HL-60 (cell line): ENCODE results near the gene IPO11.

Experiments
- DNase-seq, 2 experiments: peaks; one replicate each; pipeline ENCODE4 v3.0.0-alpha.2; 2010 to 2020; ENCODE audit warnings: low read depth in 1 of 2, low spot score in 1 of 2
- H3K27ac ChIP-seq: fragments of 250-450 bp; sonication (Bioruptor Pico); replicated peaks from 2 replicates; pipeline ENCODE4 v1.5.1; 2020; ENCODE audit warnings: mild to moderate bottlenecking, moderate library complexity
- H3K27me3 ChIP-seq: fragments of 250-450 bp; sonication (Bioruptor Pico); 2 replicates; pipeline ENCODE4 v1.5.1; 2021; ENCODE audit warnings: mild to moderate bottlenecking, moderate library complexity; ENCODE audit not compliant: insufficient read depth, poor library complexity, severe bottlenecking
- H3K4me3 ChIP-seq: replicated peaks from 2 replicates; pipeline ENCODE4 v1.5.1; 2011; ENCODE audit warnings: mild to moderate bottlenecking, control low read depth, low read length; ENCODE audit not compliant: insufficient read depth
- CTCF ChIP-seq: IDR thresholded peaks from one replicate; pipeline ENCODE4 v1.5.1; 2011; ENCODE audit warnings: low read length, control low read depth, inconsistent platforms; ENCODE audit not compliant: insufficient read depth
- GABPA ChIP-seq: IDR thresholded peaks from 2 replicates; pipeline ENCODE4 v1.6.1; 2012; ENCODE audit warnings: low read depth
- POLR2AphosphoS5 ChIP-seq: IDR thresholded peaks from 2 replicates; pipeline ENCODE4 v1.6.1; 2012; ENCODE audit warnings: low read depth
- REST ChIP-seq: IDR thresholded peaks from 2 replicates; pipeline ENCODE4 v1.6.1; 2012; ENCODE audit warnings: low read depth; ENCODE audit not compliant: insufficient replicate concordance
- SPI1 ChIP-seq: IDR thresholded peaks from 2 replicates; pipeline ENCODE4 v1.6.1; 2012; ENCODE audit warnings: low read depth, mild to moderate bottlenecking, borderline replicate concordance

The IPO11 gene

GRCh38 chr5:62588668-62589067 is 176.1 kb downstream of the IPO11 start:
- Histone ChIP-seq H3K27me3 (no peaks in the 10 kb centered on the region), H3K27ac (no peak overlapping the region), H3K4me3 (no peak overlapping the region)
- TF ChIP-seq REST (no peak), SPI1 (no peak), GABPA (no peak), POLR2AphosphoS5 (no peak), CTCF (no peak)
- no peak for DNase-seq

DNA sequence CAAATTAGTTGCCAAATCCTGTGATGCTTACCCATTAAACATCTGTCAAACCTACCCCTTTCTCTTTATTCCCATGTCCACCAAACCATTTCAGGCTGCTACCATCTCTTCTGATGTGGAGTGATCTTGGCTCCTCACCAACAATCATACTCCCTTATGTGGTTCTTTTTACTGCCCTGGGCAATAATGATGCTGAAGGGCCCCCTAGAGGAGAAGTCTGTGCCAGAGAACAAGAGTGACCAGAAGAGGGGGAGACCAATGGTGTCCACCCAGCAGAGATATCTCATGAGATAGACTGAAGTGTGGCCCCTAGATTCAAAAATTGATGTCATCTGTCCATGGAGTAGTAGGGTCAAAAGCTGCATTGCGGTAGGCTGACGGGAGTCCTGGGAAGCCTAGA is 176.9 kb downstream of the IPO11 start:
- H3K27me3 ChIP-seq, result no peaks in the 10 kb centered on the region
- no peak for DNase-seq
- no peak overlapping the region for H3K4me3 ChIP-seq
- H3K27ac ChIP-seq, result no peak overlapping the region
- TF ChIP-seq GABPA, result no peak
- no peak for TF ChIP-seq CTCF
- no peak for TF ChIP-seq POLR2AphosphoS5
- TF ChIP-seq REST, result no peak
- TF ChIP-seq SPI1, result no peak

DNA sequence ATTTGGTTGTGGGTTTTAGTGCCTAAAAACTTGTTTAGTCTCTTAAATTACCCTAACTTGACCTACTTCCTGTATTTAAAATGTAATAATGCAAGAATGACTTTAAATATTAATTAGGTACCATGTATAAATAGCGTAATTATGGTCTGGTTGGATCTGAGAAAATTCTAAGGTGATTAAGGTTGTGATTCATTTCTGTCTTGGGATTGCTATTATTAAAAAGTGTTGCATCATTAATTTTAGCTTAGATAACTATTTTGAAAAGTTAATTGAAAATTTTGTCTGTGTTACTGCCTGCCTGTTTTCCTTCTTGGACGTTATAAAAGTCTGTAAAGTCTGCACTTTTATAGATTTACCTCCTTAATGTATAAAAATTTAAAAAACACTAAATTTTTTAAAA is 177.8 kb downstream of the IPO11 start:
- Histone ChIP-seq H3K4me3 (no peak overlapping the region), H3K27ac (no peak overlapping the region), H3K27me3 (no peaks in the 10 kb centered on the region)
- DNase-seq, result no peak
- TF ChIP-seq GABPA, result no peak
- no peak for TF ChIP-seq CTCF
- TF ChIP-seq SPI1, result no peak
- TF ChIP-seq REST, result no peak
- no peak for TF ChIP-seq POLR2AphosphoS5
